Measurements from ENCODE around the gene CDYL.
"Not testable (repeated sequence)": the region's sequence is repeated elsewhere in the genome, so short reads cannot be mapped to it uniquely, and the experiment has no call there.

CDYL gene

GRCh38 chr6:4804095-4804494 lies 27.9 kb downstream of the CDYL start:
- peak in 1 of 2 donors; percentile 22 for DNase-seq (ENCODE audit: low read depth in 2 of 2)

- DNase-seq (ENCODE audit: low read depth in 2 of 2), result no peak
These were observed 29.5 kb downstream of the CDYL start for GRCh38 chr6:4805553-4806336.

- no peak for DNase-seq (ENCODE audit: low read depth in 2 of 2)
These were observed 30.1 kb downstream of the CDYL start for GRCh38 chr6:4806337-4806725.

DNA sequence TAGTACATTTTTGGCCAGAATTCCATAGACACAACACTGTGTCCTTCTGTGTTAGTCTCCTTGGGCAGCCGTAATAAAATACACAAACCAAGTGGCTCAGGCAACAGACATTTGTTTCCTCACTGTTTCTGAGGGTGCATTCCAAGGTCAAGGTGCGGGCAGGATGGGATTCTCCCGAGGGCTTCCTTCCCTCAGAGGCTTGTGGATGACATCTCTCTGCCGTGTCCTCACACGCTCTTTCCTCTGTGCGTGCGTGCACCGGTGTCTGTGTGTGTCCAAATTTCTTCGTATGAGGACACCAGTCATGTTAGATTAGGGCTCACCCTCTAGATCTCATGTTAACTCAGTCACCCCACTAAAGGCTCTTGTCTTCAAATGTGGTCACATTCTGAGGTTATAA lies 30.6 kb downstream of the CDYL start:
- DNase-seq (ENCODE audit: low read depth in 2 of 2), result no peak

- DNase-seq (ENCODE audit: low read depth in 2 of 2), result no peak
These were observed 32.2 kb downstream of the CDYL start for GRCh38 chr6:4808396-4808795.

GRCh38 chr6:4809999-4810918 lies 34.1 kb downstream of the CDYL start:
- DNase-seq (ENCODE audit: low read depth in 2 of 2), result no peak

DNA sequence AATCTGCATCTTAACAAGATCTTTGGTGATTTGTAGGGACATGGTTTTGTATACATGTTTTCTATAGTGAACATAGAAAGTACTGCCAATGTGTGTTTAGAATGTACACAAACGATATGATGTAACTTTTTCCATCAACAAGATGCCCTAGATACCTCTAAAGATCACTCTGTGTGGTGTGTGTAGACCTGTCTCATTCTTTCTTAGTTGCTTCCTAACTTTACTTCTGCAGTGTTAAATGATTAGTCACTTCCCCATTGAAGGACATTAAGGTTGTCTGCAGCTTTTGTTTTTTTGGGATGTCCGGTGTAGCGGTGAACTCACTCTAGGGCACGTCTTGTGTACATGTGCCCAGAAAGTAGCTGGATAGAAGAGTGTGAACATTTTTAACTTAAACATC lies 35.9 kb downstream of the CDYL start:
- no peak for DNase-seq (ENCODE audit: low read depth in 2 of 2)

GRCh38 chr6:4813055-4813454 lies 36.9 kb downstream of the CDYL start:
- no peak for DNase-seq (ENCODE audit: low read depth in 2 of 2)

DNA sequence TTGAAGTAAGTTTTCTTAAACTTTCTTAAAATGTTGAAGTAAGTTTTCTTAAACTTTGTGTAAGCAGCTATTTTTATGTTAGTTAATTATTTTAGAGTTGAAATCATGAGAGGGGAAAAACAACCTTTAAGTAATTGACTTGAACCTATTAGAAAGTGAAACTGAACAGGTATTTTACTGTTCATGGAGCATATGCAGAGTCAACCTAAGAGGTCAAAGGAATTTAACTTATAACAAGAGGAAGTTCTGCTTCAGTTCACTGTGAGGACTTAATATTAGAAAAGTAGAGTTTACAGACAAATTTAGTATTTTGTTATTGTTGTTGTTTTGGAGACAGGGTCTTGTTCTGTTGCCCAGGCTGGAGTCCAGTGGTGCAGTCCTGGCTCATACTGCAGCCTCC lies 38.0 kb downstream of the CDYL start:
- DNase-seq (ENCODE audit: low read depth in 2 of 2), result no peak

GRCh38 chr6:4814987-4815386 lies 38.8 kb downstream of the CDYL start:
- no peak for DNase-seq (ENCODE audit: low read depth in 2 of 2)

GRCh38 chr6:4815584-4815983 lies 39.4 kb downstream of the CDYL start:
- no peak for DNase-seq (ENCODE audit: low read depth in 2 of 2)

GRCh38 chr6:4816904-4817303 lies 40.7 kb downstream of the CDYL start:
- DNase-seq (ENCODE audit: low read depth in 2 of 2), result no peak

DNA sequence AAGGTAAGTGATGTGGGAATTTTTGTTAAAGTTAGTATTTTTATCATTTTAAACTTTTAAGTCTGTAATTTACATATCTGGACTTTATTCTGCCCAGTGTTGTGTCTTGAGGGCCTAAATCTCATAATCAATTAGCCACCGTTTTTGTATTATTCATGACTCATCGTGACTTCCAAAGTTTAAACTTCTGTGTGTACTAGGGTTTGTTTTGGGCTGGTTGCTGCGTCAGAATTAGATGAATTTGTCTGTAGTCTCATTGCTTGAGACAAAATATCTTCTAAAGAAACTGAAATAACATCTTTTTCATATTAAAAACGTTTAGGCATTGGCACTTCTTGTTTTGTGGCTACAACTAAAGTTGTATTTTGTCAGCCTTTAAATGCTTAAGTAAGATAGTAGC lies 41.3 kb downstream of the CDYL start:
- DNase-seq (ENCODE audit: low read depth in 2 of 2), result no peak

- DNase-seq (ENCODE audit: low read depth in 2 of 2), result no peak
These were observed 42.2 kb downstream of the CDYL start for GRCh38 chr6:4818272-4818938.

GRCh38 chr6:4819706-4820283 lies 43.6 kb downstream of the CDYL start:
- no peak for DNase-seq (ENCODE audit: low read depth in 2 of 2)

GRCh38 chr6:4820704-4821276 lies 44.6 kb downstream of the CDYL start:
- DNase-seq (ENCODE audit: low read depth in 2 of 2), result no peak

DNA sequence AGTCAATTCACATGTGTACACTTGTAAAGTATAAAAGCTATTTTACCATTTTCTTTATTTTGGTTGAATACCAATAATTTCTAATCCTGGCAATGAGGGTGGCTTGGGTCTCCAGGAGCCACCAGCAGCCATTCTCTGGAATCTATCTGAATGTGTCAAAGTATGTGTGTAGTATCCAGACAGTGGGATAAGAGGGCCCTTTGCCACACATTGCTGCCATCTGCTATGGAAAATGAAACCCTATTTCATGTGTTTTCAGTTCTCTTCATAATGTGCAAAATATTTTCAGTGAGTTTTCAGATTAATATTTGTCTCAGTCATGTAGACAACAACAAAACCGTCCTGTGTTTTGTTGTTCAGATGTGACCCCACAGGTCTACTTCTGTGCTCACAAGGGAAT lies 46.3 kb downstream of the CDYL start:
- no peak for DNase-seq (ENCODE audit: low read depth in 2 of 2)

DNA sequence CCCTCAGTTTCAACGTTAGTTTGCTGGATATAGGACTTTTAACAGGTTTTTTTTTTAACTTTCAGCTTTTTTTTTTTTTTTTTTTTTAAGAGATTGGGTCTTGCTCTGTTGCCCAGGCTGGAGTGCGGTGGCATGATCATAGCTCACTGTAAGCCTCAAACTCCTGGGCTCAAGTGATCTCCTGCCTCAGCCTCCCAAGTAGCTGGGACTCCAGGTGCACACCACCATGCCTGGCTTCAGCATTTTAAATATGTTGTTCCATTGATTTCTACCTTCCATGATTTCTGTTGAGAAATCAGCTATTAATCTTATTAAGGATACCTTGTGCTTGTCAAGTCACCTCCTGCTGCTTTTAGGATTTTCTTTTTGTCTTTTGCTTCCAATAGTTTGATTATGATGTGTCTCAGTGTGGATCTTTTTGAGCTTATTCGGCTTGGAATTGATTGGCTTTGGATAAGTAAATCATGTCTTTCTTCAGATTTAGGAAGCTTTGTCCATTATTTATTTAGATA lies 52.0 kb downstream of the CDYL start:
- no peak for DNase-seq (ENCODE audit: low read depth in 2 of 2)

- no peak for DNase-seq (ENCODE audit: low read depth in 2 of 2)
These were observed 52.9 kb downstream of the CDYL start for GRCh38 chr6:4829089-4829488.

DNA sequence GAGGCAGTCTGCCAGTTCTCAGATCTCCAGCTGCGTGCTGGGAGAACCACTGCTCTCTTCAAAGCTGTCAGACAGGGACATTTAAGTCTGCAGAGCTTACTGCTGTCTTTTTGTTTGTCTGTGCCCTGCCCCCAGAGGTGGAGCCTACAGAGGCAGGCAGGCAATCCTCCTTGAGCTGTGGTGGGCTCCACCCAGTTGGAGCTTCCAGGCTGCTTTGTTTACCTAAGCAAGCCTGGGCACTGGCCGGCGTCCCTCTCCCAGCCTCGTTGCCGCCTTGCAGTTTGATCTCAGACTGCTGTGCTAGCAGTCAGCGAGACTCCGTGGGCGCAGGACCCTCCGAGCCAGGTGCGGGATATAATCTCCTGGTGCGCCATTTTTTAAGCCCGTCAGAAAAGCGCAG lies 59.3 kb downstream of the CDYL start:
- DNase-seq (ENCODE audit: low read depth in 2 of 2), result not testable (repeated sequence)

GRCh38 chr6:4840169-4840568 lies 64.0 kb downstream of the CDYL start:
- DNase-seq (ENCODE audit: low read depth in 2 of 2), result no peak

DNA sequence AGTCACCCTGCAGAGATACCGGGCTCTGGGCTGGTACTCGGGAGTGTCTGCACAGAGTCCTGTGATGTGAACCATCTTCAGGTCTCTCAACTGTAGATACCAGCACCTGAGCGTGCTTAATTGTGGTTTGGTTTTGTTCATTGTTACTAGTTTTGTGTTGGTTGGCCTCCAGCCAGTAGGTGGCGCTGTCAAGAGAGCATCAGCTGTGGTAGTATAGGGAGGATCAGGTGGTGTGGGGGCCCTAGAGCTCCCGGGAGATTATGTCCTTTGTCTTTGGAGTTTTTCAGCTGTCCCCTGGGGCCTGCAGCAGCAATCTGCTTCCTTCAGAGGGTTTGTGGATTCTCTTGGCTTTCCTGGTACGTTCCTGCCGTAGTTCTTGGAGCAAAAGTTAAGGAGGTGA lies 67.9 kb downstream of the CDYL start:
- DNase-seq (ENCODE audit: low read depth in 2 of 2), result no peak

Data from stimulated activated CD8-positive, alpha-beta memory T cell treated with anti-CD3 and anti-CD28 coated beads, Interleukin-15, amount 100 ng/mL, for 48 hours (primary cell).